Measurements from ENCODE around the gene SMARCE1.

SMARCE1 gene

DNA sequence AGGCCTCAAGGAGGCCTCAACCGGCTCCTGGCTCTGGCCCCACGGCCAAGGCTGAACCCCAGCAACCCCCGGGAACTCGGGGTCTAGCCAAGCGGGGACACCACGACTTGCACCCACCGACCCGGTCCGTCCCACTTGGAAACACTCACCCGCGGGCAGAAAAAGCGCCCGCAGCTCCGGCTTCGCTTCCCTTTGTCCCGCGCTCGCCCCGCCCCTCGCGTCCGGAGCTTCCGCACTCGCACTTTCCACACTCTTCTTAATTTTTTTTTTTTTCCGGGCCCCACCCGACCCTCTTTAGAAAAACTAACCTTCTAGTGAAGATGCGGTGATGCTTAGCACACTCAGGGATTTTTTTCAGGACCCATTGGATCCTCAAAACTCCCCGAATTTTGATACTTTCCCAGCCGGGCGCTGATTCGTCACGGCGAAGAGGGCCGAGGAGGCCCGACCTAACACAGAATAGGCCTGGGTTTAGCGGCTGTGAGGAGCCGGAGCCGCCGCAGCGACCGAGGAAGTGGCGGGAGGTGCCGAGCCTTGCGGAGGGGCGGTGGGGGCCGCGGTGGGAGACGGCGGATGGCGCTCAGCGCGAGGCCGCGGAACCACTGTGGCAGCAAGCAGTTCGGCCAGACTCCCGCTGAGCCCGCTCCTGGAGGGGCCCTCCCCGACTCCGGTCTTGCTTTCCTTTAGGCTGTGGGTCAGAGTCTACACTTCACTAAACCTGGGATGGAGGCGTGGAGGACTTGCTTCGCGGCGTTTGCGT lies at the start of gene SMARCE1:
Gene SMARCE1 (minus strand): TSS at position 195 of the 760 bp plus-strand sequence. CDS start 2,016 bp downstream, outside the sequence.
- peak; percentile 55 to 92 for DNase-seq

DNA sequence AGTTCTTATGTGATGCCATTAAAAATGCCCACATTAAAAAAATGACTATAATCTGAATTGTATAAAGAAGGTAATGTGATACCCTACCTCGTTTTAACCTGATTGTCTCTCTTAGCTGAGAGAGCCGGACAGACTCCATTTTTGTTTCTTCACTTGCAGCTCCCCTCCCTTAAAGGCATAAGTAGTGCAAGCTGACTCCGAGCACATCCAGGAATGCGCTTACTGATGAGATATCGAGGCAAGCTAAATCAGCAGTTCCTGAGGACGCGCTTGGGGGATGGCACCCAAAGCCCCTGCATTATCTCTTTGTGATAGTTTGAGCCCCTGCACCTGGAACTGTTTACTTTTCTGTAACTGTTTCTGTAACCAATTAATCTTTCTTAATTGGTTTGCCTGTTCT lies 49.7 kb upstream of the SMARCE1 start:
- DNase-seq = no peak

DNA sequence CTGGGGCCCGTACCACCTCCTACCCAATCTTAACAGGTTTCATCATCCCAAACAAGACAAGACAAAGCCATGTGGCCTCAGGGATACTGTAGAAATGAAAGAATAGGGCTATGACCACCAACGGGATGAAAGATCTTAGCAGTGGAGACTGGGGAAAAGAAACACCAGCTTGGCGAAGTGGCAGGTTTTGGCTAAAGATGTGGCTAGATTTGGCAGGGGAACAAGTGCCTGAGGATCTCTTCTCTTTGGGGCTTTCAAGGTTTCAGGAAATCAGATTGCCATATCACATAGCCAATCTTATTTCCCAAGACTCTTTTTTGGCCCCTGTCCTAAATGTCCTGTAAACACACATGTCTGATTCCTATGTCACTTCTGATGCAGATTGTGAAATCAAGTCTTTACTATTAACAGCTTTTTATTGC lies 49.0 kb upstream of the SMARCE1 start:
- DNase-seq = no peak

DNA sequence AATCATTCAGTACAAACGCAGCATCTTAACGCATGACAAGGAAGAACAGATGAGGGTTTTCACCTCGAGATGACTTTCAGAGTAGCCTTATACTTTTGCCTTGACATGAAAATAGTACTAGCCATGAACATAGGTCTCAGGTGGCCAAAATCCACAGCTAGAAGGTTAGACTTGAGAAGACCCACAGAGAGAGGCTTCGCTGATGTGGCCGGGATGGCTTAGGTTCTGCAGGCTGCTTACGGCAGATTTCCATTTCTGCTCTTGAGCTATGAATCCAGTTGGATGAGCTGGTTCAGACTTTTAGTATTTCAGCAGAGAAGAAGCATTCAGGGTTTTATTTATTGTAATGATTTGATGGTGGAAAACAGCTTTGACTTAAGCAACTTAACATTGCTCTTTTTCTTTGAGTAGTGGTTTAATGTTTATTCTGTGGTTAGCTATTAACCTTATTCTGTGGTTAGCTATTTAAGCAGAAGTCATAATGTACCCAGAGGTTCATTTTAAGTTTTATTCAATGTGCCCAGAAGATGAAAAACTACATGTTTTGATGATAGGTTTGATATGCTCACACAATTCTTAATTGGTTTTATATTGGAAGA lies 48.4 kb upstream of the SMARCE1 start:
- no peak for DNase-seq

DNA sequence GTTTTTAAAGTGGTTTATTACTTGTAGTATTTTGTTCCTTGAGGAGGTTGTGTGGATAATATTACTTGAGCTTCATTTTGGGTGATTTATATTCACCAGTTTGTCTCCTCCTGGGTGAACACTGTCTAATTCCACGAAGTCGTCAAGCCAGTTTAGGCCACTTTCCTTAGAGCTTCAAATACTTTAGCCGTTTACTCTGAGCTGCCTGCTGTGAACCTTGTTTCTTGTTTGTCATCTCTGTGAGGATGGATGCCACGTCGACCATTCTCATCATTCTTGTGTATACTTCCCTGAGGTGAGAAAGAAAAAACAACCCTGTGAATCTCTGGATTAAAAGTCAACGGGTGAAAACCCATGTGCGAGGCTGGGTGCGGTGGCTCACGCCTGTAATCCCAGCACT lies 47.0 kb upstream of the SMARCE1 start:
- DNase-seq = no peak

DNA sequence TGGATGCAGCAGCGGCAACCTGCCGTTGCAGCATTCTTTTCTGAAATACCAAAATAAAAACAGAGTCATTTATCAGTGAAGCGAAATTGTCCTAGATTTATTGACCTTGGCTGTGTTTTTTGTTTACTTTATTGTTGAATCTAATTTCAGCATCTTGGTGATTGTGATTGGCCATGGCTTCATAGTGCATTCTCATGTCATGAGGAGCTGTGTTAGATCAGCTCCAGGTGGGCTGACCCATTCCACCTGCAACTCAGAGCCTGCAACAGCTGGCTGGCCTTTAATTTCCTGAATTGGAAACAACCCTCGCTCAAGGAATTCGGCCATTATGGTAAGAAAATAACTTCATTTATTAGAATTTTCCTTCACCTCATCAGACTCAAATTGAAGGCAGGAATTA lies 39.5 kb upstream of the SMARCE1 start:
- no peak for DNase-seq

DNA sequence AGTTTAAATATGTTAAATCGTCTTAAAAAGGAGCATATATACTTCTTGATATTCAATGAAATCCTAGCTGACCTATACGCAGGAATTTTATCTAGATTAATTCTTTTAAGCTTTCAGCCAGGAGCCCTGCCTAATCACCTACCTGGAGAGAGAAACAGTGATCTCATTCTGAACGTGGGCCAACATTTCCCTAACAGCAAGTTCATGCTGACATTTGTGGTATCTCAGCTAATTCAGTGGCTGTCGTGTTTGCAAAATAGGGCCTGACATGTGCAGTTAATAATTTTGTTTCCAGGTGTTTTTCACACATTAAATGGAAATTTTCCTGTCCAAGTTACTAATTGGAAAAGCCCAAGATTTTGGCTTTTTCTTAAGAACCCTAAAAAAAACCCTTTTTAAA lies 38.6 kb upstream of the SMARCE1 start:
- no peak for DNase-seq

DNA sequence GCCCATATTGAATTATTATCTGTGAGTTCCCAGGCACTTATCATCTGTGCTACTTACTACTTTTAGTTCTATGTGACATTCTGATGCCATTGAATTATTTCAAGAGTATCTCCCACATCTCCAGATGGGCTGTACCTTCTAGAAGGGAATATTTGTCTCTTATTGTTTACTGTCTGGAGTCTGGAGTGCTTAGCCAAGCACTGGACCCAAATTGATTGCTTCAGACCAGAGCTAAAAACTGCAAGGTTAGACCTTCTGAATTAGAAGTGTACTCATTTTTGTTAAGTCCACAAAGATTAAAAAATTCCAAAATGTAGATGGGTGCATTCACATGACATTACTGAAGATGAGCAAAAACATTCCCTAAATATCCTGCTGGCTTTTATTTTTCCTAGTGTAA lies 33.4 kb upstream of the SMARCE1 start:
- DNase-seq = no peak

DNA sequence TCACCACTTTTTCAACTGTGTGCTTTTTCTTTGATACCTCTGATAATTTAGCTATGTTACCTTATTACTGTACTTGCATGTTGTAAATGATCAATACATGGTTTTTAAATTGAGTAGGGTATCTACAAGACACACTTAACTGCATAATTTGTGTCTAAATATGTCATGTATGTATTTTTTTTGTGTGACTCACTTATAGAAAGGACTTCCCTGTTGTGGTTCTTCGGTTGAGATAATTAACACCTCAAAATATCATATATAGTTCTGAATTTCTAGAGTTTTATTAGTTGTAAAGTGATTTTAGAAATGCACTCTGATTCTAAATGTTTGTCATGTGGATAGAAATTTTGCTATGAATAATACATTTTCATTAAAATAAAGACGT lies 31.9 kb upstream of the SMARCE1 start:
- no peak for DNase-seq

DNA sequence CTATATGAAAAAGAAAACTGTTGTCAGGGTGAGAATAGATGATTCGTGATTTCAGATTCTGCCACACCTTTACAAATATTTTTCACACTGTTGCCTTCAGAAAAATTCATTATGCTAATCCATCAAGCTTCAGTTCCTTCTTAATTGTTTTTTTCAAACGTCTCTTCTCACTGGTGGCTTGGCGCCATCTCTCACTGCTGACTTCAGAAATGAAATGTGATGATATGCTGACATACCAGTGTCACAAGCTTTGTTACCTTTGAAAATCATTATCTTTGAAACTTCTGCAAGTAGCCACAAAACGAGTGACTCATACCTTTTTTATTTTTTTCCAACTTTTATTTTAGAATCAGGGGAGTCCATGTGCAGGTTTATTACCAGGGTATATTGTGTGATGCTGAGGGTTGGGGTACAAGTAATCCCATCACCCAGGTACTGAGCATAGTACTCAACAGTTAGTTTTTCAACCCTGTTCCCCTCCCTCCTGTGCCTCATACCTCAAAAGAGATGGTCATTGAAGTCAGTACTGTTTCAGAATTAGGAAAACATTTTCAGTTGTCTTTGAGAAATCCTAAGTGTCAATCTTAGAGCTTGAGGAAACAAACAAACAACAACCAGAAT lies 31.4 kb upstream of the SMARCE1 start:
- no peak for DNase-seq

DNA sequence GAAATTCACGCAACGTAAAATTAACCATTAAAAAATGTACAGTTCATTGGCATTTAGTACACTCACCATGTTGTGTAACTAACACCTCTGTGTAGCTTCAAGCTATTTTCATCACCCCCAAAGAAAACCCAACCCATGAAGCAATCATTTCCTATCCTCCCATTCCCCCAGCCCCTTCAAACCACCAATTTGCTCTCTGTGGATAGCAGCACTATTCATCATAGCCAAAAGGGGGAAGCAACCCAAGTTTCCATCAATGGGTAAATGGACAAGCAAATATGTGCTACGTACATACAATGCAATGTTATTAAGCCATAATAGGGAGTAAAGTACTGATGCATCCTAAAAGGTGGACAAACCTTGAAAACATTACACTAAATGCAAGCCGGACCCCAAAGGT lies 28.3 kb upstream of the SMARCE1 start:
- no peak for DNase-seq

DNA sequence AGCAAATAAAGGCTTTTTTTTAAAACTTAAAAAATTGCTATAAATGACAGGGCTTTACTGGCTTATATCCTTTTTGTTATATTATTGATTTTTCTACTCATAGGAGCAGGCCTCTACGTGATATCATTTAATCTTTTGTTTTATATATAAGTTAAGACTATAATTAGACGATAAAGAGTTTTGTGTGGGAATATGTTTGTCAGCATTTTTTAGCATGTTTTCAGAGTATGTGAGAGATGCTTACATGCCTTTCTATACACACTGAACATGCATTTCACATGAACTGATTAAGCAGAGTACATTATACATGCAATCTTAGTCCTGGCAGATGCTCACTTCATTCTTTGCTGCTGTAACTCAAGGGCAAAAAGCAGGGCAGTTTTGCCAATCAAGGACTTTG lies 25.0 kb upstream of the SMARCE1 start:
- DNase-seq = no peak

DNA sequence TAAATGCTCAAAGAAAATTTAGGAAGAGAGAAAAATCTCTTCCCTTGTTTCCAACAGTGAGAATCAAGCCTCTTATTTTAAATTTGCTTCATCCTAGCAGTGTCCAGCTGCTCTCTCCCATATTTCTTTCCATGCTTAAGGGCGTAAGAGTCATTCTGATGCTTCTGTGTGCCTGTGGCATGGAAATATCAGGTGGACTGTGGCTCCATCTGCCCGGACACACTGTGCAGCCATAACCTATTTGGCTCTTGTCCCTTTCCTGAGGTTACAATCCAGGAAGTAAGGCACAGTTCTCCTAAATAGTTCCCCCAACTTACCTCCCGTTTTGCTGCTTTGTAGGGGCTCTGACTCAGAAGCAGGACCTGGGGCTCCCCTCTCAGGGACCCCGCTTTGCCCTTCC lies 23.7 kb upstream of the SMARCE1 start:
- DNase-seq = no peak

DNA sequence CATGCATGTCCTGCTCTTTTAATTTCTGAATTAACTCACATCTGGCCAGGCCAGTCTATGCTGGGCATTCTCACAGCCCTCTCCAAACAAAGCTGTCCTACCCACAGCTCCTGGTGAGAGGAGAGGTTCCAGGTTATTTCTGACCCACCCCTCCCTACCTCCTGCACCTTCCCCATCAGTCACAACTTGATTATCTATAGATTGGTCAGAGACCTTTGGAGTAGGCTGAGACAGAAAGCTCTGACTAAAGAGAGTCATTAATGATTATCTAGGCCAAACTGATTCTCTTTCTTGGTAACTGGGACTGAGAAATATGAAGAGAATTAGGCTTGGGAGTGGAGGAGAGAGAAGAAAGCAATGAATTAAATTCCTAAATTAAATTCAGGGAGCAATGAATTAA lies 18.7 kb upstream of the SMARCE1 start:
- DNase-seq = no peak

DNA sequence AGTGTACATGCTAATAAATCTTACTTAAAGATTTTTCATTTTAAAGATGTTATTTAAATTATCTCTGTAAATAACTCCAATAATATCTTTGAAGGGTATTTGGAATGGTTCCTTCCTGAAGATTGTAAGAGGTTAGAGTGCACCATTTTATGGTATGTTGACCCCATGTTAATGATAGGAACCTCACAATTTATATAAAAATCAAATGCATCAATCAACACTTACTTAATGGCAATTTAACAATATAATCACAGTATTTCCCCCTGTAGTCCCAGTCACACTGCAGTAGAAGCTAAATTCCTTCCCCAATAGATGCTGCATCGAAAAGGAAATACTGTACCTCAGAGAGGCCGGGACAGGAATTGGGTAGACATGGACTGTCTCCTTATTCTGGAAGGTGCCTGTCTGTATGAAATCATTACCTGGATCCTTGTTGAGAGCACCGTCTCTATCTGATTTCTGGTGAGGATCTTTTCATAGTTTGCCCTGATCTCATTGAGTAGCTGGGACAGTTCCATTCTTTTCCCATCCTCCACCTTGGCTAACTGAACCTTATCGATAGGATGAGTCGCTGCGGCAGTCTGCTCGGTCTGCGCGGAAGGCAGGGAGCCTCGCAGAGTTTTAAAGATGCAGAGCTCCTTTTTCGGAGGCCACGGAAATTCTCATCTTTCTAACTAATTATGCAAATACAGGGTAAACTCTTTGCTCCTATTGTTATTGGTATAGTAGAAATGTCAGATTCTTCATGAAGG lies 17.1 kb upstream of the SMARCE1 start, which contains the start of gene KRT222:
Gene KRT222 (minus strand): TSS at position 596 of the 752 bp plus-strand sequence. CDS start 78 bp downstream, at position 518.
- no peak for DNase-seq

DNA sequence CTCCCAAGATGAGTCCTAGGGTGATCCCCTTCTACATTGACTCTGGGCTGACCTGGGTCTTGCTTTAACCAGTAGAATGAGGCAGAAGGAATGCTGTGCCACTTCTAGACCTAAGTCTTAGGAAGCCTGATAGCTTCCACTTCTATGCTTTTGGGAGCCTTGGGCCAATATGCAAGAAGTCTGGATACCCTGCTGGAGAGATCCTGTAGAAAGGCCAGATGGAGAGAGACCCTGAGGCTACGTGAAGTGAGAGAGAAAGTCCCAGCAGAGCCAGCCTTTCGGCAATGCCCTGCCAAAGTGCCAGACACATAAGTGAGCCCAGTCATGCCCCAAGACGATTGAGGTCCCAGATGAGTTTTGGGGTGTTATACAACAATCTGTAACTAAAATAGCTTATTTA lies 15.6 kb upstream of the SMARCE1 start:
- DNase-seq = no peak

DNA sequence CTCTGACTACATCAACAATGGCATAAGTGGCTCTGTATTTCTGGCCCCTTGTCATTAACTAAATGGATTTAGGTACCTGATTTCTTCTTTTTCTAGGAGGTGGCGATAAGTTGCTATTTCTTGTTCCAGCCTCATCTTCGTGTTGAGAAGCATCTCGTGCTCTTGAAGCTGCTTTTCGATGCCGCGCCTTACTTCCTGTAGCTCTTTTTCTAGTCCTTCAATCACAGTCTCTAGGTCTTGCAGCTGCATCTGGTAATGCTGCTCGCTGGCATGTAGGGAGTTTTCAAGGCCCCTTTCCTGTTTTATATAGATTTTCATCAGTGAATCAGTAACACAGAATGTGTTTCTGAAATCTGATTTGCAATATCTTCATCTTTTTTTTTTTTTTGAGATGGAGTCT lies 12.3 kb upstream of the SMARCE1 start:
- no peak for DNase-seq

DNA sequence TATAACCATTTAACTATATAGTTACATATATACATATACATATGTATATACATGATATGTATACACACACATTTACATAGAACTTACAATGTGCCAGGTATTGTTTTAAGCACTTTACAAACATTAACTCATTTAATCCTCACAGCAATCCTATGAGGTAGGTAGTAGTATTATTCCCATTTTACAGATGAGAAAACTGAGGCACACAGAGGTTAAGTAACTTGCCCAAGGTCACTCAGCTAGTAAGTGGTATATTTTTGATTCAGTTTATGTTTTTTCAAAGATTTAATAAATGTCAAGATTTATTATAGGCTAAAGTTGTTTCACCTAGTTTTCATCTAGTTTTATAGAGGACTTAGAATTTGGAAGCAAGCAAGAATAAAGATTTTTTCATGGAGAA lies 10.8 kb upstream of the SMARCE1 start:
- DNase-seq = no peak

DNA sequence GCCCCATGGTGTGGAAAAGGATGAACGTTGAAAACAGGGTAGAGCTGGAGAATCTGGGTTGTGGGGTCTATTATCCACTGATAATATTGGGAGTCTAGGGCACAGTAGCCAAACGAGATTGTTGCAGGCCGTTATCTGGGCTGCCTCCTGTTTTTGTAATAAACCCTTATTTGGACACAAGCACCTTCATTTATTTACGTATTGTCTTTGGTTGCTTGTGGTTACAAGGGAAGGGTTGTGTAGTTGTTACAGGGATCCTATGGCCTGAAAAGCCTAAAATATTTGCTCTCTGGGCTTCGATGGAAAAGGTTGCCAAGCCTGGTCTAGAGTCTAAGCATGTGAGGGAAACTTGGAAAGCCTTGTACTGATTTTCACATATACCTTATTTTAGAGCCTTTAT lies 4.3 kb upstream of the SMARCE1 start:
- DNase-seq = no peak

DNA sequence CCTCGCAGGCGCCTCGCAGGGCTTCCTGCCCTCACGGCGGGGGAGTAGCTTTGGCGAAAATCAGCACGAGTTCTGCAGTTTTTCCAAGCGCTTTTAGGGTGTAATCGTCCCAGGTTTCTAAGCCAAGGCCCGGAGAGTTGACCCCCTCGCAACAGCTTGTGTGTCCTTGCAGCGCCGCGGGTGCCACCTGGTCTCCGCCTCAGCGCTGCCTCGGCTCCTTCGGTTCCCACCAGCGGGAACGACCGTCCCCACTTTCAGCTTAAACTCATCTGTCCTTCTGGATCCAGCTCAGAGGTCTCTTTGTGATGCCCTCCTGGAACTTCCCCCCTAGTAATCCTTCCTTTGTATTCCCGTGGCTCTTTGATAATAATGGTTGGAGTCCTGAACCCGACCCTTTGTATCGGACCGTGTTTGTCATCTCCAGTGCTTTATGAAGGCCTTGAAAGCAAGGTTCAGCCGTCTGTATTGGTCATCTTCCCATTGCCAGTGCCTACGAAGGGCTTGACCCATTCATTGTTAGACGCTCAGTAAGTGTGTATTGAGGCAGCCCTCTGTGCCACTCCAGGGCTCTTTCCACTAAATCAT lies 858 bp upstream of the SMARCE1 start:
- no peak for DNase-seq

DNA sequence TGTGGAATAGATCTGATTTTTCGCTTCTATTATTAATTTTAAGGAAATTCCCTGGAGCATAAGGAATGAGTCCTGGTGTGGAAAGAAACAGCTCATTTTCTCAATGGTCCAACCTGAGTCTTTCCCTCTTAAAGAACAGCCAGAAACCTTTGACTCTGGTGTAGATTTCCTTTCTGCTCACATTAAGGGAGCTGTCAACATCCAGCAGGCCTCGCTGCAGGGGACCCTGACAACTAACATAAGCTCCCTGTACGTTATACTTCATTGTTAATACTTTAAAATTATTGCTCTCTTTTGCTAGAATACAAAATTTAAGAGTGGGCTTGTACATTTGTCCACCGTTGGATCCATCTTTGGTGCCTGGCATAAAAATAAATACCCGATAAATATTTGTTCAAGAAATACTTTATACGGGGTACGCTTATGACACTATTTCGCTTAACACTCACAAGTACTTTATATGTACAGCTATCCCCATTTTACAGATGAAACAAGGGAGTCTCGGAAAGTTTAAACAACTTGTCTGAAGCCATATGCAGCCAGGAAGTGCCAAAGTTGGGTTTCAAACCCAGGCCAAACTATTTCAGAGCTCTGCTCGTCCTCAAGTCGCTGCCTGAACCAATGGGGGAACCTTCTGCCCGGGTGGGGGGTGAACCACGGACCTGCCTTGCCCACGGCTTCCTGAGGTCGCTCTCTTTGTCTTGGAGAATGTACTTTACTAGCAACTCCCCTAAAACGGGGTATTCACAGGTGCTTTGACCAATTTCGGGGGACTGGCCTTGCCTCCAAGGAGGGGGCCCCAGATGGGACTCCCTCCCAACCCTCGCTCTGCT lies 611 bp downstream of the SMARCE1 start:
- peak in 1 of 2 donors; percentile 77 for DNase-seq

DNA sequence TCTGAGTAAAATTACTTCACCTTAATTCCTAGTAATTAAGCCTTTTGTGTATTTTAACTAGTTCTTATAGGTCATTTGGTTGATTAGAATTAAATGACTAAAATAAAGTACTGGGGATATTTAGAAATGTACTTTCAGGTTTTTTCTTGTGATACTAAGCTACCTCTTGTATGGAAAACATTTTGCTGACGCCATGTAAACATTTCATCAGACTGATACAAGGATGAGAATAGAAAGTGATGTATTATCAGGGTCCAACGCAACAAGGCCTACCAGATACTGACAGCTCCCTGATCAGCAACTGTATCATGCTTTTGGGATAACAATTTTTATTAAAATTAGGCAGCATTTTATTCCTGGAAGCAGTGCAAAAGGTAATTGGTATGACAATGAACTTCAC lies 1.7 kb downstream of the SMARCE1 start:
- no peak for DNase-seq
